ENCODE data around the gene HSD17B13. TPM values are rescaled to one million over a fixed set of nuclear protein-coding genes. Genes with fewer than 3 reads are reported as not detected.

HSD17B13 gene
- total and polyA plus RNA-seq, 2 of the 13 experiments (the other 11 are each of a cell fraction or from before 2014, with no cell fraction given), result 0.04 to 0.15 TPM

DNA sequence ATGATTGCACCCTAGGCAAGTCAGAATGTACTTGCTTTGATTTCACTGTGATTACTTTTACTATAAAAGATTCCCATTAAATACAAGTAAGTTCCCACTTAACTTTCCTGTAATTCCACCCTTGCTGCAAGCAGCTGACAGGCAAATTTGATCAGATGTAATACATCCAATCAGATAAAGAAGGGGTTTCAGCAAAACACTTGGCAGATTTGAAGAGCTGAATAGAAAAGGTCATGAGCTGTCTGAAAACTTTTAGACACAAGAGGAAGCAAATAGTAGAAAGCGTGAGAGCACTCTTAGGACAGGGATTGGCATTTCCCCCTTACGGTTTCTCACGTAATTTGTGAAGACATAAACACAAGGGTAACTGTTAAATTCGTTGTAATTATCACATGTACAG, 22.8 kb downstream of the HSD17B13 start (continued):
- TF ChIP-seq, protein P1, sequence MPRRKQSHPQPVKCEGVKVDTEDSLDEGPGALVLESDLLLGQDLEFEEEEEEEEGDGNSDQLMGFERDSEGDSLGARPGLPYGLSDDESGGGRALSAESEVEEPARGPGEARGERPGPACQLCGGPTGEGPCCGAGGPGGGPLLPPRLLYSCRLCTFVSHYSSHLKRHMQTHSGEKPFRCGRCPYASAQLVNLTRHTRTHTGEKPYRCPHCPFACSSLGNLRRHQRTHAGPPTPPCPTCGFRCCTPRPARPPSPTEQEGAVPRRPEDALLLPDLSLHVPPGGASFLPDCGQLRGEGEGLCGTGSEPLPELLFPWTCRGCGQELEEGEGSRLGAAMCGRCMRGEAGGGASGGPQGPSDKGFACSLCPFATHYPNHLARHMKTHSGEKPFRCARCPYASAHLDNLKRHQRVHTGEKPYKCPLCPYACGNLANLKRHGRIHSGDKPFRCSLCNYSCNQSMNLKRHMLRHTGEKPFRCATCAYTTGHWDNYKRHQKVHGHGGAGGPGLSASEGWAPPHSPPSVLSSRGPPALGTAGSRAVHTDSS (CRISPR knock-in tag; conservative IDR thresholded peaks at IDR 0.05), result no peak
- TF ChIP-seq ZNF800 (CRISPR knock-in tag; IDR thresholded peaks at IDR 0.05) (no peak), MED8 (CRISPR knock-in tag; IDR thresholded peaks at IDR 0.05; ENCODE audit: insufficient replicate concordance) (no peak), RBM22 (optimal IDR thresholded peaks at IDR 0.05; ENCODE audit: low read length) (no peak), ZNF740 (CRISPR knock-in tag; IDR thresholded peaks at IDR 0.05) (no peak)

GRCh38 chr4:87298362-87298761, 24.3 kb downstream of the HSD17B13 start:
- Histone ChIP-seq H3K79me2 (ENCODE audit: insufficient read depth, low read length) (no peaks in the 10 kb centered on the region), H2AFZ (ENCODE audit: low read length) (no peak overlapping the region), H3K27ac (ENCODE audit: extremely low read length, insufficient read depth, low read length) (no peak overlapping the region), H3K4me2 (ENCODE audit: low read depth, low read length) (no peak overlapping the region), H4K20me1 (ENCODE audit: insufficient read depth, low read length) (no peaks in the 10 kb centered on the region), H3K4me1 (ENCODE audit: insufficient read depth, low read length) (no peaks in the 10 kb centered on the region), H3K4me3 (replicated peaks in 1 of 3; ENCODE audit: insufficient read depth in 1 of 3, low read depth in 2 of 3, low read length in 3 of 3) (no peak overlapping the region), H3K9me3 (ENCODE audit: low read length) (peaks cover 4% of the 10 kb centered on the region), H3K36me3 (replicated peaks in 1 of 2; ENCODE audit: control insufficient read depth in 1 of 2, insufficient read depth in 2 of 2, low read length in 2 of 2) (no peaks in the 10 kb centered on the region), H3K9ac (ENCODE audit: insufficient read depth, low read depth, low read length) (no peak overlapping the region), H3K27me3 (ENCODE audit: control insufficient read depth in 1 of 2, insufficient read depth in 2 of 2, low read length in 2 of 2) (peaks cover 0 to 4% of the 10 kb centered on the region in 2 experiments; a peak in 1 of 5 replicates)
- no peak for ATAC-seq
- no peak for FAIRE-seq
- DNase-seq (ENCODE audit: low spot score), result no peak
- ChIA-PET CTCF (ENCODE audit: low intra/inter-chr PET ratio, low total read pairs) (no interaction called here), POLR2A (no interaction called here)
- BruUV-seq (replicated peaks), result no TSS peak
- intact Hi-C loops (cut with micrococcal nuclease; ENCODE audit: unreplicated experiment), result no loop called here
- WGBS (ENCODE audit: low lambda C conversion rate), result 2% methylated on average over 2 of the region's 2 CpGs
- in situ Hi-C loops (cut with HindIII; ENCODE audit: extremely low pct_ligation_motif_present, low pct_unique_long_range_greater_than_20kb), result no loop called here
- TF ChIP-seq ZNF775 (CRISPR knock-in tag; IDR thresholded peaks at IDR 0.05; ENCODE audit: borderline replicate concordance) (no peak), GABPB1 (CRISPR knock-in tag; IDR thresholded peaks at IDR 0.05) (no peak), ZSCAN30 (CRISPR knock-in tag; IDR thresholded peaks at IDR 0.05) (no peak), ZNF460 (CRISPR knock-in tag; IDR thresholded peaks at IDR 0.05; ENCODE audit: borderline replicate concordance) (no peak), SATB2 (CRISPR knock-in tag; IDR thresholded peaks at IDR 0.05) (no peak), ZNF44 (CRISPR knock-in tag; IDR thresholded peaks at IDR 0.05) (no peak), ZNF562 (CRISPR knock-in tag; IDR thresholded peaks at IDR 0.05; ENCODE audit: borderline replicate concordance) (no peak), ESRRA (CRISPR knock-in tag; IDR thresholded peaks at IDR 0.05; ENCODE audit: low read depth) (no peak), MTA3 (CRISPR knock-in tag; IDR thresholded peaks at IDR 0.05) (no peak), TOE1 (CRISPR knock-in tag; IDR thresholded peaks at IDR 0.05) (no peak), ETV6 (CRISPR knock-in tag; conservative IDR thresholded peaks at IDR 0.05) (no peak)
- TF ChIP-seq, protein P2, sequence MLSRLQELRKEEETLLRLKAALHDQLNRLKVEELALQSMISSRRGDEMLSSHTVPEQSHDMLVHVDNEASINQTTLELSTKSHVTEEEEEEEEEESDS (CRISPR knock-in tag; IDR thresholded peaks at IDR 0.05; ENCODE audit: borderline replicate concordance), result no peak
- TF ChIP-seq, protein P3, sequence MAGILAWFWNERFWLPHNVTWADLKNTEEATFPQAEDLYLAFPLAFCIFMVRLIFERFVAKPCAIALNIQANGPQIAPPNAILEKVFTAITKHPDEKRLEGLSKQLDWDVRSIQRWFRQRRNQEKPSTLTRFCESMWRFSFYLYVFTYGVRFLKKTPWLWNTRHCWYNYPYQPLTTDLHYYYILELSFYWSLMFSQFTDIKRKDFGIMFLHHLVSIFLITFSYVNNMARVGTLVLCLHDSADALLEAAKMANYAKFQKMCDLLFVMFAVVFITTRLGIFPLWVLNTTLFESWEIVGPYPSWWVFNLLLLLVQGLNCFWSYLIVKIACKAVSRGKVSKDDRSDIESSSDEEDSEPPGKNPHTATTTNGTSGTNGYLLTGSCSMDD (CRISPR knock-in tag; IDR thresholded peaks at IDR 0.05), result no peak
- TF ChIP-seq, protein P4, sequence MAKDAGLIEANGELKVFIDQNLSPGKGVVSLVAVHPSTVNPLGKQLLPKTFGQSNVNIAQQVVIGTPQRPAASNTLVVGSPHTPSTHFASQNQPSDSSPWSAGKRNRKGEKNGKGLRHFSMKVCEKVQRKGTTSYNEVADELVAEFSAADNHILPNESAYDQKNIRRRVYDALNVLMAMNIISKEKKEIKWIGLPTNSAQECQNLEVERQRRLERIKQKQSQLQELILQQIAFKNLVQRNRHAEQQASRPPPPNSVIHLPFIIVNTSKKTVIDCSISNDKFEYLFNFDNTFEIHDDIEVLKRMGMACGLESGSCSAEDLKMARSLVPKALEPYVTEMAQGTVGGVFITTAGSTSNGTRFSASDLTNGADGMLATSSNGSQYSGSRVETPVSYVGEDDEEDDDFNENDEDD (CRISPR knock-in tag; IDR thresholded peaks at IDR 0.05; ENCODE audit: borderline replicate concordance), result no peak
